Forelimb muscle (tissue), 1 donor: ENCODE results near the gene NFYC. TPM values are rescaled to one million over a fixed set of nuclear protein-coding genes. Genes with fewer than 3 reads are reported as not detected.
"Not testable (repeated sequence)": the region's sequence is repeated elsewhere in the genome, so short reads cannot be mapped to it uniquely, and the experiment has no call there.

Experiments used
- DNase-seq: peaks from one replicate; pipeline ENCODE4 v3.0.0-alpha.2; 2013; ENCODE audit warnings: low read depth
- polyA plus RNA-seq: library from polyadenylated mRNA; unstranded; fragments of 120-200 nt; gene quantifications from one replicate; pipeline ENCODE4 v1.2.1, GENCODE V29; 2013; ENCODE audit not compliant: insufficient read length

The NFYC gene
- polyA plus RNA-seq, 1 donor: 53.4 TPM

GRCh38 chr1:40706626-40707025 lies 15.1 kb downstream of the NFYC start:
- no peak for DNase-seq

GRCh38 chr1:40708750-40709099 lies 17.2 kb downstream of the NFYC start:
- peak; percentile 49 for DNase-seq

- DNase-seq: peak; percentile 95
Measured at GRCh38 chr1:40709100-40709801, 17.7 kb downstream of the NFYC start.

- no peak for DNase-seq
Measured at GRCh38 chr1:40709802-40710278, 18.3 kb downstream of the NFYC start.

GRCh38 chr1:40710581-40711315 lies 19.2 kb downstream of the NFYC start:
- DNase-seq: no peak

- no peak for DNase-seq
Measured at GRCh38 chr1:40711465-40712404, 20.2 kb downstream of the NFYC start.

- DNase-seq: no peak
Measured at GRCh38 chr1:40712405-40712944, 21.0 kb downstream of the NFYC start.

GRCh38 chr1:40712997-40713396 lies 21.5 kb downstream of the NFYC start:
- no peak for DNase-seq

GRCh38 chr1:40715491-40716059 lies 24.1 kb downstream of the NFYC start:
- DNase-seq: no peak

- DNase-seq: no peak
Measured at GRCh38 chr1:40717065-40717464, 25.6 kb downstream of the NFYC start.

GRCh38 chr1:40717955-40718354 lies 26.5 kb downstream of the NFYC start:
- no peak for DNase-seq

GRCh38 chr1:40720493-40720892 lies 29.0 kb downstream of the NFYC start:
- no peak for DNase-seq

- DNase-seq: no peak
Measured at GRCh38 chr1:40722622-40723021, 31.1 kb downstream of the NFYC start.

- no peak for DNase-seq
Measured at GRCh38 chr1:40723196-40723955, 31.9 kb downstream of the NFYC start.

GRCh38 chr1:40727662-40728061 lies 36.2 kb downstream of the NFYC start:
- DNase-seq: not testable (repeated sequence)

GRCh38 chr1:40729316-40729862 lies 37.9 kb downstream of the NFYC start:
- not testable (repeated sequence) for DNase-seq

- no peak for DNase-seq
Measured at GRCh38 chr1:40732756-40733301, 41.3 kb downstream of the NFYC start.

- DNase-seq: no peak
Measured at GRCh38 chr1:40734882-40735628, 43.6 kb downstream of the NFYC start.

- no peak for DNase-seq
Measured at GRCh38 chr1:40736085-40736531, 44.6 kb downstream of the NFYC start.
